Mucosa of descending colon (tissue), 3 donors: Measurements from ENCODE around the gene RASGRP2. TPM values are rescaled to one million over a fixed set of nuclear protein-coding genes. Genes with fewer than 3 reads are reported as not detected.

ENCODE experiments used
- ATAC-seq: fragments of 200-7000 bp; cut with Tn5 transposase; one replicate; pipeline ENCODE4 v1.9.1; 2020; ENCODE audit warnings: mild to moderate bottlenecking, moderate library complexity
- DNase-seq, 3 donors: peaks; one replicate each; pipeline ENCODE4 v3.0.0-alpha.2; 2020
- H3K36me3 ChIP-seq: fragments of 200-600 bp; one replicate; pipeline ENCODE4 v1.8.0; 2021; ENCODE audit warnings: low read depth, mild to moderate bottlenecking
- H3K4me1 ChIP-seq: fragments of 200-600 bp; one replicate; pipeline ENCODE4 v1.8.0; 2021; ENCODE audit warnings: low read depth, mild to moderate bottlenecking
- H3K4me3 ChIP-seq: fragments of 200-600 bp; one replicate; pipeline ENCODE4 v1.8.0; 2021; ENCODE audit warnings: mild to moderate bottlenecking
- H3K9me3 ChIP-seq: fragments of 200-600 bp; one replicate; pipeline ENCODE4 v1.8.0; 2021; ENCODE audit warnings: mild to moderate bottlenecking
- intact Hi-C, 2 donors: fragments of 100-400 bp; cut with DNase I in 1 of 2; cut with micrococcal nuclease in 1 of 2; formaldehyde crosslinking; loops; one replicate each; pipeline versions ENCODE4 v1.11.0 to v1.11.1; 2022; cut with DNase I, micrococcal nuclease
- total RNA-seq, 3 donors: library from RNA; stranded (reverse); fragmentation: NEBNext Ultra II Directional in 2 of 3; extraction: Animal tissue kit (Norgen Biotek cat#: 25700) in 2 of 3; gene quantifications; one replicate each; pipeline versions ENCODE4 v1.2.1 to v1.2.4, GENCODE V29; 2021 to 2023
- TF ChIP-seq, protein P1 (sequence below): fragments of 200-600 bp; IDR thresholded peaks from one replicate; pipeline ENCODE4 v1.8.0; 2022; ENCODE audit warnings: antibody characterized with exemption, mild to moderate bottlenecking
- donor health status: DM: no; HTN: no; CAD: no; lungs with moderate emphysema.
- donor health status: DM: no; HTN: no; CAD: no.
- donor health status: DM: no; HTN: yes; CAD: no.

RASGRP2 gene
- total RNA-seq, 3 donors from 2014 or later, result 3.3 to 25.6 (median 9.7) TPM

DNA sequence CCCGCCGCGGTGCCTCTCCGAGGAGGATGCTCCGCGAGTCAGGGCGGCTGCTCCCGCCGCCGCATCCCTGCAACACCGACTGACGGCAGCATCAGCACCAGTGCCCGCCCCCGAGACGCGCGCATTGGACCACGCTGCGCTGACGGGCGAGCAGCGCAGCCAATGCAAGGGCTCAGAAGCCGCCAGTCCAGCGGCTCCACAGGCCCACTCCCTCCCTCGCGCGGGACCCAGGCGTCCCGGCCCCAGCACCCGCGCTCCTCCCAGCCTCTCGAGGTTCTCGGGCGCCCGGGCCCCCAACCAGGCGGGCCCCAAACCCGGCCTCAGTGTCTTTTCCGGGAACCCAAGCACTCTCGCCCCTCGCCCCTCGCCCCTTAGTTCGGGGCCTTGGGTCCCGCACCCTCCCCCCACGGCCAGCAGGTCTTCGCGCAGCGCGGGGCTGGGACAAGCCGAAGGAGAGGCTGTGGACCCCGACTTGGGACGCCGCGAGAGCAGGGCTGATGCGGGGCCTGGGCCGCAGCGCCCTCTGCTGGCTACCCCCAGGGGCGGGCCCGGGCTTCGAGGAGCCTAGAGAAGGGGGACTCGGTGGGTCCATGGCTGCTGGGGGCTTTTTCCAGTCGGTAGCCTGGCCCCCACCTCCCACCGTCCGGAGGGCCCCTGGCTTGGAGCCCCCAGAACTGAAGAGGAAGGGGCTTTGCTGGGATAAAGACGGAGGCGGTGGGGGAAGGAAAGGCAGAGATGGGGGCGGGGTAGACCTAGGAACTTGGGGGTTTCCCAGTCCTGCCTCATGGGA lies 20.6 kb downstream of the RASGRP2 start, which contains the start of gene NRXN2:
Gene NRXN2, minus strand, starts transcription at position 81 of the 790 bp plus-strand sequence. CDS start 9,498 bp downstream, outside the sequence.
- Histone ChIP-seq H3K9me3 (no peaks in the 10 kb centered on the region), H3K36me3 (no peaks in the 10 kb centered on the region), H3K4me3 (peak within 1 kb of the TSS; percentile 19), H3K4me1 (no peaks in the 10 kb centered on the region)
- ATAC-seq, result peak; percentile 96
- TF ChIP-seq, protein P1, sequence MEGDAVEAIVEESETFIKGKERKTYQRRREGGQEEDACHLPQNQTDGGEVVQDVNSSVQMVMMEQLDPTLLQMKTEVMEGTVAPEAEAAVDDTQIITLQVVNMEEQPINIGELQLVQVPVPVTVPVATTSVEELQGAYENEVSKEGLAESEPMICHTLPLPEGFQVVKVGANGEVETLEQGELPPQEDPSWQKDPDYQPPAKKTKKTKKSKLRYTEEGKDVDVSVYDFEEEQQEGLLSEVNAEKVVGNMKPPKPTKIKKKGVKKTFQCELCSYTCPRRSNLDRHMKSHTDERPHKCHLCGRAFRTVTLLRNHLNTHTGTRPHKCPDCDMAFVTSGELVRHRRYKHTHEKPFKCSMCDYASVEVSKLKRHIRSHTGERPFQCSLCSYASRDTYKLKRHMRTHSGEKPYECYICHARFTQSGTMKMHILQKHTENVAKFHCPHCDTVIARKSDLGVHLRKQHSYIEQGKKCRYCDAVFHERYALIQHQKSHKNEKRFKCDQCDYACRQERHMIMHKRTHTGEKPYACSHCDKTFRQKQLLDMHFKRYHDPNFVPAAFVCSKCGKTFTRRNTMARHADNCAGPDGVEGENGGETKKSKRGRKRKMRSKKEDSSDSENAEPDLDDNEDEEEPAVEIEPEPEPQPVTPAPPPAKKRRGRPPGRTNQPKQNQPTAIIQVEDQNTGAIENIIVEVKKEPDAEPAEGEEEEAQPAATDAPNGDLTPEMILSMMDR, result peak; percentile 96
- intact Hi-C loops, result no loop called here
- peak; percentile 83 to 89 (median 88) for DNase-seq

DNA sequence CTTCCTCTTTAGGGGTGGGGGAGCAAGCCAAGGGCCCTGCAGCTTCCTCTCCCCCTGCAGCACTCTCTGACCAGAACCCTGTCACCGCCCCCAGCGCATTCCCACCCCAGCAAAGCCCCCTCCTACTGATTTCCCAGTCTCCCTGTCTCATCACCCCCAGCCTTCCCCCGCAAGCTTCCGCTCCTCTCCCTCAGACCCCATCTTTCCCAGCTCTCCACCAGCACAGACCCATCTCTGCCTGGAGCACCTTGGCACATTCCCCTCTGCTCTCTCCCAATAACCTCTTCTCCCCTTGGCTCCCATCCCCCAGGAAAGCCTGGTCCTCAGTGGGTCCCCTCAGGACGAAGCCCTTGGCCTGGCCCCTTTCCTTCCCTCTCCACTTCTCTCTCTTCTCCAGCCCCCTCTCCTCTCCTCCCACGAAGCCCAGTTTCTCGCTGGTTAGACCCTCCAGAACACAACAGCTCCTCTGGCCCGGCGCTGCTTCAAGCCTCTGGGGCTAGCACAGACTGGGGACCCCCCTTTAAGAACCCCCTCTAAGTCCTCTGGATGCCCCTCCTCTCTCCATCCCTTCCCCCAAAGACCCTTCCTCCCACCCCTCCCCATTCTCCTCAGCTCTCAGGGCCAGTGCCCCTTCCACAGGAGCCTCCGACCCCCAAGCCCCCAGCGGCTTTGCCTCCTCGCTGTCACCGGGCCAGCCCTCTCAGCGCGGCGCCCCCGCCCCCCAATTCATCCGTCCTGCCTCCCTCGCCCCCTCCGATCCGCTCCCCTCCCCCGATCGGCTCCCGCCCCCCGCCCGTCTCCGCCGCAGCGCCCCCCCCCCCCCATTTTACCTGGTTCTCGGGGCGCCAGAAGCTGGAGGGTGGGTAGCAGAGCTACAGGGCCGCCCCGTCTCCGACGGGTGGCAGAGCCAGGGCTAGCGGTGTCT lies 21.5 kb downstream of the RASGRP2 start:
- no peak for ATAC-seq
- no peak for DNase-seq
- TF ChIP-seq, protein P1, result no peak
- intact Hi-C loops, result no loop called here
- Histone ChIP-seq H3K9me3 (no peaks in the 10 kb centered on the region), H3K4me1 (no peaks in the 10 kb centered on the region), H3K4me3 (no peak overlapping the region), H3K36me3 (no peaks in the 10 kb centered on the region)

DNA sequence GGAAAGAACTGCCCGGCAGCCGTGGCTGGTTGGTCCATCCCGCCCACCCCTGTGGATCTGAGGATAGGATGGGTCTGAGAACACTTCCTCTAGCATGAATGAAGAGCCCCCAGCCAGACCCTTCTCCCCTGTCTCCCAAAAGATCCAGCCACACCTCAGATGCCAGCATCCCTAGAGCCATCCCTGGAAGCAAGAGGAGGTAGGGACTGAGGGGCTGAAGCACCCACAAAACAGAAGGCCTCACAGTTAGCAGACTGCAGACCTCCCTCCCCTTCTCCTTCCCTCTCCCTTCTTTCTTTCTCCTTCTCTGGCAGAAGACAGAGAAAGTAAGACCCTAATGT lies 22.6 kb downstream of the RASGRP2 start:
- Histone ChIP-seq H3K4me1 (no peaks in the 10 kb centered on the region), H3K36me3 (no peaks in the 10 kb centered on the region), H3K4me3 (no peak overlapping the region), H3K9me3 (no peaks in the 10 kb centered on the region)
- intact Hi-C loops, result no loop called here
- ATAC-seq (no peak), DNase-seq (no peak)
- TF ChIP-seq, protein P1, result no peak

DNA sequence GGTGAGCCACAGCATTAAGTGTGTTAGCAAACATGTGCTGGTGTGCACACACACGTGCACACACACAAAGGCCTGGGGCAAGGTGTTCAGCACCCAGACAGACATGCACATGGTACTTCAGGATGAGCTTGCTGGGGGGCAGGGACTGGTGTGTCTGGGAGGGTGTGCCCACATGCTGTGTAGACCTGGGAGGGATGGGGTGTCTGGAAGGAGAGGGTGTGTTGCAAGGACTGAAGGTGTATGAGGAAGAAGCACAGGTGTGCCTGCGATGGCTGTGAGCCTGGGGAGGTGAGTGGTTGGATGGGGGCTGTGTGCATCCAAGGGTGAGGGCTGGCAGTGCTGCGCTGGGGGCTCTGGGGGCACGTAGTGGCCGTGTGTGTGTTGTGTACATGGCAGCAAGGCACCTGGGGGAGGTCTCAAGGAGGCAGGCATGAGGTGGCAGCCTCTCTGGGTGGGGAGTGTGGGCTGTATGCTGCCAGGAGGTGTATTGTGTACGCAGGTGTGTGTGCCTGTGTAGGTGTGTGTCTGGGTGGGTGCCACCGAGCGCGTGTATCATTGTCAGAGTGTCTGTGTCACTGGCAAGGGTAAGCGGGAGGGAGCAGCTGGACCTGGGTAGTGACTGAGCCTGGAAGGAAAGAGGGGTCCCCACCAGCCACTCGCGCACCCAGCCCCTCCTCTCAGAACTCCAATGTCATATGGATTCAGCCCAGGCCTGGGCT lies 23.1 kb downstream of the RASGRP2 start:
- Histone ChIP-seq H3K36me3 (no peaks in the 10 kb centered on the region), H3K9me3 (no peaks in the 10 kb centered on the region), H3K4me1 (no peaks in the 10 kb centered on the region), H3K4me3 (no peak overlapping the region)
- DNase-seq (no peak), ATAC-seq (no peak)
- intact Hi-C loops, result no loop called here
- TF ChIP-seq, protein P1, result no peak

DNA sequence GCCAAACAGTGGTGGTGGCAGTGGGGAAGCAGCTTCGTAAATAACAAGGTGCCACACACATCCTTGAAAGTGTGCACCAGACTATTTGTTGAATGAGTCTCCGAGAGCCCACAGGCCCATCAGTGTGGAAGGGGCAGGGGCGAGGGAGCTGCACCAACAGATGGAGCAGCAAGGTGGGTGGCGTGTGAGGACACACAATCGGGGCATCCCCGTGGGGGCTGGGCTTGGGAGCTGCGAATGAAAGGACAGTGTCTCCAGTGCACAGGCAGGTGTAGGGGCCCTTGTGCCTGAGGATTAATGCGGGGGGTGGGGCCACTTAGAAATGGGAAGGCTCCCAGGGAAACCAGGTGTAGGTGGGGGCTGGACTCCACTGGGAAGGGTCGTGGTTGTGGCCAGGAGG lies 23.8 kb downstream of the RASGRP2 start:
- Histone ChIP-seq H3K4me3 (no peak overlapping the region), H3K9me3 (no peaks in the 10 kb centered on the region), H3K4me1 (no peaks in the 10 kb centered on the region), H3K36me3 (no peaks in the 10 kb centered on the region)
- TF ChIP-seq, protein P1, result no peak
- ATAC-seq, result no peak
- no peak for DNase-seq
- intact Hi-C loops, result no loop called here
